ENCODE data around the gene PYGO1.

DNA sequence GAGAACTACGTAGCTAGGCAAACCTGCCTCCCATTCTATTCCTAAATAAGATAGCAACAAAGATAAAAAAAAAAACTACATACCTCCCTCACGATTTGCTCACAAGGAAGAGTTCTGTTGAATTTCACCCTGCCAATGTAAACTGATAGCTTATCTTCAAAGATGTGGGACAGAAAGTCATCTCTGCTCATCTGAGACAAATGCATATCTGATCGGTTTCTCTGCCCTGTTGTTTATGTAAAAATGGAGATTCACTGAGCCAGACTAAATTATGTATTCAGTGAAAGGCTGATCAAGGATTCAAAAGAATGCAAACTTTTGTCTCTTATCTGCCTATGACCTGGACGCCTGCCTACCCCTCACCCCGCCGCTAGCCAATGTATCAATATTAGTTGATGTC, 11.2 kb downstream of the PYGO1 start:
- TF ChIP-seq, protein P1, sequence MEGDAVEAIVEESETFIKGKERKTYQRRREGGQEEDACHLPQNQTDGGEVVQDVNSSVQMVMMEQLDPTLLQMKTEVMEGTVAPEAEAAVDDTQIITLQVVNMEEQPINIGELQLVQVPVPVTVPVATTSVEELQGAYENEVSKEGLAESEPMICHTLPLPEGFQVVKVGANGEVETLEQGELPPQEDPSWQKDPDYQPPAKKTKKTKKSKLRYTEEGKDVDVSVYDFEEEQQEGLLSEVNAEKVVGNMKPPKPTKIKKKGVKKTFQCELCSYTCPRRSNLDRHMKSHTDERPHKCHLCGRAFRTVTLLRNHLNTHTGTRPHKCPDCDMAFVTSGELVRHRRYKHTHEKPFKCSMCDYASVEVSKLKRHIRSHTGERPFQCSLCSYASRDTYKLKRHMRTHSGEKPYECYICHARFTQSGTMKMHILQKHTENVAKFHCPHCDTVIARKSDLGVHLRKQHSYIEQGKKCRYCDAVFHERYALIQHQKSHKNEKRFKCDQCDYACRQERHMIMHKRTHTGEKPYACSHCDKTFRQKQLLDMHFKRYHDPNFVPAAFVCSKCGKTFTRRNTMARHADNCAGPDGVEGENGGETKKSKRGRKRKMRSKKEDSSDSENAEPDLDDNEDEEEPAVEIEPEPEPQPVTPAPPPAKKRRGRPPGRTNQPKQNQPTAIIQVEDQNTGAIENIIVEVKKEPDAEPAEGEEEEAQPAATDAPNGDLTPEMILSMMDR (IDR thresholded peaks at IDR 0.05) = no peak
- no peak for TF ChIP-seq POLR2A (IDR thresholded peaks at IDR 0.05)
- no peak for TF ChIP-seq EP300 (IDR thresholded peaks at IDR 0.05)
- no peak for TF ChIP-seq POLR2AphosphoS5 (IDR thresholded peaks at IDR 0.05)
